Activated CD4-positive, alpha-beta memory T cell treated with anti-CD3 and anti-CD28 coated beads, Interleukin-2, amount 10 ng/mL, durations not matched to agents 7 days and 5 days (primary cell): ENCODE measurements around the gene TMEM53. TPM values are rescaled to one million over a fixed set of nuclear protein-coding genes. Genes with fewer than 3 reads are reported as not detected.

Experiments used
- CTCF ChIA-PET: fragments of 350-600 bp; sonication (Branson Sonifier 250); formaldehyde crosslinking; loops from one replicate; lab custom pipeline; 2021; ENCODE audit warnings: antibody characterized with exemption, inconsistent platforms; lab: Charles Lee
- POLR2A ChIA-PET: fragments of 350-600 bp; sonication (Branson Sonifier 250); formaldehyde crosslinking; loops from one replicate; lab custom pipeline; 2021; ENCODE audit warnings: antibody characterized with exemption; lab: Charles Lee
- DNase-seq: peaks from one replicate; pipeline ENCODE4 v3.0.0-alpha.2; 2020
- H3K27ac Mint-ChIP-seq: one replicate; pipeline ENCODE4 v1.8.0; 2021; ENCODE audit warnings: mild to moderate bottlenecking, mixed read lengths
- H3K27me3 Mint-ChIP-seq: one replicate; pipeline ENCODE4 v1.8.0; 2021; ENCODE audit warnings: mixed read lengths
- H3K36me3 Mint-ChIP-seq: one replicate; pipeline ENCODE4 v1.8.0; 2021; ENCODE audit warnings: low read depth, mixed read lengths
- H3K4me1 Mint-ChIP-seq: one replicate; pipeline ENCODE4 v1.8.0; 2021; ENCODE audit warnings: mixed read lengths
- H3K4me3 Mint-ChIP-seq: one replicate; pipeline ENCODE4 v1.8.0; 2021; ENCODE audit warnings: mild to moderate bottlenecking, mixed read lengths
- H3K9me3 Mint-ChIP-seq: one replicate; pipeline ENCODE4 v1.8.0; 2021; ENCODE audit warnings: mixed read lengths
- total RNA-seq, 2 experiments: library from RNA; stranded (reverse); gene quantifications; one replicate each; pipeline ENCODE4 v1.2.3, GENCODE V29; 2021

The TMEM53 gene
- total RNA-seq, 2 experiments from 2014 or later: 4.3 to 5.6 TPM

- Mint-ChIP-seq H3K4me1 (no peaks in the 10 kb centered on the region), H3K36me3 (peaks cover 40% of the 10 kb centered on the region), H3K9me3 (no peaks in the 10 kb centered on the region), H3K27ac (no peak overlapping the region), H3K27me3 (no peaks in the 10 kb centered on the region), H3K4me3 (no peak overlapping the region)
- DNase-seq: no peak
- ChIA-PET CTCF (no interaction called here), POLR2A (interaction anchor here (6.2 kb wide), 1 partner anchor 11 kb away, joined by 60 read pairs; no protein-coding TSS in a partner anchor)
These were observed 30.5 kb downstream of the TMEM53 start for GRCh38 chr1:44643721-44644334.

GRCh38 chr1:44642925-44643324 lies 31.4 kb downstream of the TMEM53 start:
- ChIA-PET POLR2A (interaction anchor here (1.3 to 6.2 kb wide), 3 partner anchors 9 to 33 kb away, joined by 5 to 60 read pairs (median 12); no protein-coding TSS in a partner anchor), CTCF (interaction anchor here (0.6 to 5.1 kb wide), 2 partner anchors 9 to 197 kb away, joined by 3 to 27 read pairs; no protein-coding TSS in a partner anchor)
- no peaks in the 10 kb centered on the region for H3K9me3 Mint-ChIP-seq
- H3K27ac Mint-ChIP-seq: no peak overlapping the region
- H3K4me3 Mint-ChIP-seq: no peak overlapping the region
- H3K36me3 Mint-ChIP-seq: peaks cover 44% of the 10 kb centered on the region
- no peaks in the 10 kb centered on the region for H3K27me3 Mint-ChIP-seq
- no peaks in the 10 kb centered on the region for H3K4me1 Mint-ChIP-seq
- no peak for DNase-seq

- Mint-ChIP-seq H3K27me3 (no peaks in the 10 kb centered on the region), H3K9me3 (no peaks in the 10 kb centered on the region), H3K4me1 (no peaks in the 10 kb centered on the region), H3K36me3 (peaks cover 44% of the 10 kb centered on the region), H3K4me3 (no peak overlapping the region), H3K27ac (no peak overlapping the region)
- POLR2A ChIA-PET: interaction anchor here (1.3 to 6.2 kb wide), 4 partner anchors 10 to 33 kb away, joined by 4 to 60 read pairs (median 8); no protein-coding TSS in a partner anchor
- CTCF ChIA-PET: interaction anchor here (5.1 kb wide), 1 partner anchor 10 kb away, joined by 27 read pairs; no protein-coding TSS in a partner anchor
- no peak for DNase-seq
These were observed 32.0 kb downstream of the TMEM53 start for GRCh38 chr1:44642255-44642654.

GRCh38 chr1:44641126-44642102 lies 32.9 kb downstream of the TMEM53 start:
- no peak overlapping the region for H3K27ac Mint-ChIP-seq
- H3K36me3 Mint-ChIP-seq: peaks cover 52% of the 10 kb centered on the region

GRCh38 chr1:44640200-44640853 lies 34.0 kb downstream of the TMEM53 start:
- DNase-seq: no peak
- POLR2A ChIA-PET: interaction anchor here (1.4 to 6.2 kb wide), 3 partner anchors 8 to 11 kb away, joined by 5 to 60 read pairs (median 8); no protein-coding TSS in a partner anchor
- Mint-ChIP-seq H3K27ac (no peak overlapping the region), H3K9me3 (no peaks in the 10 kb centered on the region), H3K4me1 (peaks cover 1% of the 10 kb centered on the region), H3K36me3 (peaks cover 63% of the 10 kb centered on the region), H3K27me3 (no peaks in the 10 kb centered on the region), H3K4me3 (no peak overlapping the region)
- CTCF ChIA-PET: interaction anchor here (5.1 kb wide), 1 partner anchor 12 kb away, joined by 27 read pairs; no protein-coding TSS in a partner anchor

More at GRCh38 chr1:44641126-44642102, 32.9 kb downstream of the TMEM53 start:
- no peaks in the 10 kb centered on the region for H3K9me3 Mint-ChIP-seq
- no peak overlapping the region for H3K4me3 Mint-ChIP-seq
- POLR2A ChIA-PET: interaction anchor here (0.5 to 6.2 kb wide), 4 partner anchors 9 to 102 kb away, joined by 4 to 60 read pairs (median 8); no protein-coding TSS in a partner anchor
- H3K4me1 Mint-ChIP-seq: no peaks in the 10 kb centered on the region
- DNase-seq: no peak
- CTCF ChIA-PET: interaction anchor here (0.6 to 5.1 kb wide), 2 partner anchors 11 to 73 kb away, joined by 4 to 27 read pairs; no protein-coding TSS in a partner anchor
- no peaks in the 10 kb centered on the region for H3K27me3 Mint-ChIP-seq

DNA sequence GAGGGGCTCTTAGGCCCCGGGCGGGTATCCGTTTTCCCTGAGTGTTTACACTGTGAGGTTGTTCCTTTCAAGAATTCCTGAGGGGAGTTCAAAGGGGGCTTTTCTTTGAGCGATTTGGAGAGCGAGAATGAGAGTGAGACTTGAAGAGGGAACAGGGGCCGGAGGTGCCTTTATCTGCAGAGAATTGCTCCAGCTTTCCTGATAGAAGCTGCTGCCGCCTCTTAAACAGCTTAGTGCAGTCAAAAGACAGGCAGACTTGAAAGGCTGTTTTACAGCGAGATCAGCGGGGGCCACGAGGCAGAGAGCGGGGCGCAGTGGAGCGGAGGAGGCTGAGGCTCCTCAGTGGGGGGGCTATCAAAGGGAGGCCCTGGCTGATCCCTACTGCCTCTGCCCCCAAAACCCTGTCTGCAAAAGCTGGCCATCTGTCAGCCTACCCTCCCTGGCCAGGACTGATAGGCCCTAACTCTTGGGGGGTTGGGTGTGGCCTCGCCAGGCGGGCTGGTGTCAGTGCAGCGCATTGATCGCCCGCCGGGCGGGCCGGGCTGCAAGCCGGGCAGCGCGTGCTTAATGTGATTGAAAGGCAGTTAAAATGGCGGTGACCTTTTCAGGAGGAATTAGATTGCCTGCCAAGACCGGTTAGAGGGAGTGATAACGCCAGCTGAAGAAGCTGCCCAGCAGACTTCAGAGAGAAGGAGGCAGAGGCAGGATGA lies 36.4 kb downstream of the TMEM53 start:
- DNase-seq: no peak
- Mint-ChIP-seq H3K4me1 (peaks cover 24% of the 10 kb centered on the region), H3K36me3 (peaks cover 67% of the 10 kb centered on the region), H3K9me3 (no peaks in the 10 kb centered on the region), H3K27ac (no peak overlapping the region), H3K4me3 (no peak overlapping the region), H3K27me3 (no peaks in the 10 kb centered on the region)
- POLR2A ChIA-PET: interaction anchor here (0.9 to 2.1 kb wide), 4 partner anchors 9 to 84 kb away, joined by 3 to 8 read pairs (median 4); no protein-coding TSS in a partner anchor
- CTCF ChIA-PET: interaction anchor here (1.1 to 5.1 kb wide), 2 partner anchors 15 kb away, joined by 3 to 27 read pairs; no protein-coding TSS in a partner anchor

DNA sequence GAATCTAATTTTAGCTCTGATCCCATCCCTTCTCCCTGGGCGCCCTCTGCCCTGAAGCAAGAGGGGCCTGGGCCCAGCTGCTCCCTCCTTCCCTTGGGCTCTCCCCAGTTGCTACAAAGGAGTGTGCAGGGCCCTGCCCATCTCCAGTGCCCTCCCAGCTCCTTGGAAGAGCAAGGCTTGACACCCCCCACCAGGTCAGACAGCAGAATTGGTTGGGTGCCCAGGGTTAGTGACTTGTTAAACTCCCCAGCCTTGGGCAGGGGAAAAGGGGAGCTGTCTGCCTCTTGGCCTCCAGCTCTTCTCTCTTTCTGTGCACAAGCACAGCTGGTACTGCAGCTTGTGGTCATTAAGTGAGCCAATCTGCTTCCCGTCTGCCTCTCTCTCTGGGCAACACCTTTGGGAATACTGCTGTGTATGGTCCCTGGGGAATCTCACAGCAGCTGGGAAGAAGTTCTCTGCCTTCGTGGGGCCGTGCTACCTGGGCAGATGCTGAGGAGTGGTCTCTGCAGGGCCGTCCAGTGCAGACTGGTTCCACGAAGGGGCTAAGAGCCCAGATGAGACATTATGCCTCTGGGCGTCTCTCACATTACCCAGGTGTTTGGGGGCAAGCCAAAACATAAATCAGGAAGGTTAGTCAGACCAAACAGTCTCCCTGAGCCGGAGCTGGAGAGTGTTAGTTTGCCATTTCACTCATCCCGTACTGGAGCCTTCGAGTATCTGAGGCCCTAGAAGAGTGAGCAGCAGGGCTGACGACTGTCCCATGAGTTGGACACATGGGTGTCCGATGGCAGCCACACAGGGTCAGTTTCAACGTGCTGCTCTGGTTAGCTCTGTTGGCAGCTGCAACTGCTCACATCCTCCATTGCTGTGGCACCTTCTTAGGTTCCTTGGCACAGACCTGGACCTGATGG lies 37.3 kb downstream of the TMEM53 start:
- Mint-ChIP-seq H3K36me3 (peaks cover 66% of the 10 kb centered on the region), H3K27me3 (no peaks in the 10 kb centered on the region), H3K4me3 (no peak overlapping the region), H3K4me1 (peaks cover 27% of the 10 kb centered on the region), H3K27ac (no peak overlapping the region), H3K9me3 (no peaks in the 10 kb centered on the region)
- POLR2A ChIA-PET: interaction anchor here (1.1 to 1.2 kb wide), 2 partner anchors 15 to 84 kb away, joined by 3 read pairs; no protein-coding TSS in a partner anchor
- CTCF ChIA-PET: interaction anchor here (1.1 kb wide), 1 partner anchor 16 kb away, joined by 3 read pairs; no protein-coding TSS in a partner anchor
- no peak for DNase-seq

DNA sequence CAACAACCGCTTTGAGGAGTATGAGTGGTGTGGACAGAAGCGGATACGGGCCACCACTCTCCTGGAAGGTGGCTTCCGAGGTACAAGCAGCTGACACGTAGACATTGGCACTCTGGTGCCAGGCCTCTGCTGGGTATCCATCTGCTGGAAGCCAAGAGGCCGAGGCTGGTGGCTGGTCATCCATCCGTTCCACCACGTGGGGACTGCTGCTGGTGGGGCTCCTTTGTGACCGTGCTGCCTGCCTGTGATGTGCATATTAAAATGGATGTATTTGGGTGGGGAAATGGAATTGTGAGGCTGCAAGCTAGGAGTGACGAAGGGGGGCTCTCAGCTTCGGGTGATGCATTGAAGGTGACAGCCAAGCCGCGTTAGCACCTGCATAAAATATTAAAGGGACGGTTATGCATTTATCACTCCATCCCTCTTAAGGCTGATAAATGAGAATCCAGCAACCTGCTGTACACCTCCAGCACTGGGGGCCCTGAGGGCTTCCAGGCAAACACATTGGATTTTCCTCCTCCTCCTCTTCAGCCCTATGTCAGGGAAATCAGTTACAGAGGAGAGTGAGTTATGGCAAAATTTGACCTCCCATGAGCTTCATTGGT lies 38.1 kb downstream of the TMEM53 start:
- ChIA-PET CTCF (no interaction called here), POLR2A (interaction anchor here (0.9 to 1.2 kb wide), 3 partner anchors 16 to 95 kb away, joined by 3 to 4 read pairs (median 3); partner anchors contain the start of genes ARMH1, RNU5D-1 and TMEM53)
- Mint-ChIP-seq H3K36me3 (peaks cover 59% of the 10 kb centered on the region), H3K4me1 (peaks cover 30% of the 10 kb centered on the region), H3K27ac (no peak overlapping the region), H3K9me3 (no peaks in the 10 kb centered on the region), H3K4me3 (no peak overlapping the region), H3K27me3 (no peaks in the 10 kb centered on the region)
- no peak for DNase-seq

- CTCF ChIA-PET: interaction anchor here (8.2 kb wide), 1 partner anchor 16 kb away, joined by 65 read pairs; no protein-coding TSS in a partner anchor
- DNase-seq: no peak
- POLR2A ChIA-PET: interaction anchor here (0.9 to 1.1 kb wide), 2 partner anchors 39 to 96 kb away, joined by 3 to 4 read pairs; partner anchors contain the start of genes ARMH1, RNU5D-1 and TMEM53
- no peak overlapping the region for H3K27ac Mint-ChIP-seq
- H3K4me3 Mint-ChIP-seq: no peak overlapping the region
- peaks cover 59% of the 10 kb centered on the region for H3K36me3 Mint-ChIP-seq
- no peaks in the 10 kb centered on the region for H3K9me3 Mint-ChIP-seq
- no peaks in the 10 kb centered on the region for H3K27me3 Mint-ChIP-seq
- peaks cover 38% of the 10 kb centered on the region for H3K4me1 Mint-ChIP-seq
These were observed 38.8 kb downstream of the TMEM53 start for GRCh38 chr1:44635439-44635838.

GRCh38 chr1:44634606-44635189 lies 39.6 kb downstream of the TMEM53 start:
- POLR2A ChIA-PET: interaction anchor here (1.1 to 5.5 kb wide), 5 partner anchors 7 to 40 kb away, joined by 3 to 71 read pairs (median 52); partner anchors contain the start of genes ARMH1 and TMEM53
- Mint-ChIP-seq H3K4me3 (no peak overlapping the region), H3K27me3 (no peaks in the 10 kb centered on the region), H3K9me3 (no peaks in the 10 kb centered on the region), H3K4me1 (peaks cover 40% of the 10 kb centered on the region), H3K36me3 (peaks cover 59% of the 10 kb centered on the region), H3K27ac (no peak overlapping the region)
- CTCF ChIA-PET: interaction anchor here (2.4 to 8.2 kb wide), 2 partner anchors 17 to 39 kb away, joined by 8 to 65 read pairs; partner anchors contain the start of genes ARMH1 and TMEM53
- DNase-seq: no peak
